ENCODE measurements around the gene SNX20. TPM values are rescaled to one million over a fixed set of nuclear protein-coding genes. Genes with fewer than 3 reads are reported as not detected.
A peak's percentile ranks its signal among the peaks of the same experiment; 100 is the strongest.

SNX20 gene
- total and polyA plus RNA-seq, 2 of the 13 experiments (the other 11 are each of a cell fraction or from before 2014, with no cell fraction given): not detected

DNA sequence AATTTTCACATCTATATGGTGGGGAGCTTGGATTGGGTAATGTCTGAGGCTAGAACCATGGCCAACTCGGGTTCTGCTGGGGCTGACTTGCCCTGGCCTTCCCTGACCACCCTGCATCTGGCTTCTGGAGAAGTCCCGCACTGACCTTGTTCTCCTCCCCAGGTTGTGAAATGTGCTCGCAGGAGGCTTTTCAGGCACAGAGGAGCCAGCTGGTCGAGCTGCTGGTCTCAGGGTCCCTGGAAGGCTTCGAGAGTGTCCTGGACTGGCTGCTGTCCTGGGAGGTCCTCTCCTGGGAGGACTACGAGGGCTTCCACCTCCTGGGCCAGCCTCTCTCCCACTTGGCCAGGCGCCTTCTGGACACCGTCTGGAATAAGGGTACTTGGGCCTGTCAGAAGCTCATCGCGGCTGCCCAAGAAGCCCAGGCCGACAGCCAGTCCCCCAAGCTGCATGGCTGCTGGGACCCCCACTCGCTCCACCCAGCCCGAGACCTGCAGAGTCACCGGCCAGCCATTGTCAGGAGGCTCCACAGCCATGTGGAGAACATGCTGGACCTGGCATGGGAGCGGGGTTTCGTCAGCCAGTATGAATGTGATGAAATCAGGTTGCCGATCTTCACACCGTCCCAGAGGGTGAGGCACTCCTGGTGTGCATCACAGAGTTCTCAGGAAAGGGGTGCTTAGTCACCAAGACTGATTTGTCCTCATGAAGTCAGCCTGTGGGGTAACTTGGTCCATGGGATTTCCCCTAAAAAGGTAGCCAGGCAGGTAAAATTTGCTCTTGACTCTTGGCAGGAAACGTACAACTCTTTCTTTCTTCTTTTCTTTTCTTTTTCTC is 18.4 kb upstream of the SNX20 start (continued):
- no peak for TF ChIP-seq RARA (CRISPR knock-in tag; IDR thresholded peaks at IDR 0.05)
- TF ChIP-seq, protein P1, sequence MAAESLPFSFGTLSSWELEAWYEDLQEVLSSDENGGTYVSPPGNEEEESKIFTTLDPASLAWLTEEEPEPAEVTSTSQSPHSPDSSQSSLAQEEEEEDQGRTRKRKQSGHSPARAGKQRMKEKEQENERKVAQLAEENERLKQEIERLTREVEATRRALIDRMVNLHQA (CRISPR knock-in tag; IDR thresholded peaks at IDR 0.05): no peak
- no peak for TF ChIP-seq PLRG1 (conservative IDR thresholded peaks at IDR 0.05)
- TF ChIP-seq ZNF674 (CRISPR knock-in tag; IDR thresholded peaks at IDR 0.05; ENCODE audit: low read depth): 0 out of 2 replicates have a peak, but pooled peaks have one; percentile 47
- TF ChIP-seq, protein P2, sequence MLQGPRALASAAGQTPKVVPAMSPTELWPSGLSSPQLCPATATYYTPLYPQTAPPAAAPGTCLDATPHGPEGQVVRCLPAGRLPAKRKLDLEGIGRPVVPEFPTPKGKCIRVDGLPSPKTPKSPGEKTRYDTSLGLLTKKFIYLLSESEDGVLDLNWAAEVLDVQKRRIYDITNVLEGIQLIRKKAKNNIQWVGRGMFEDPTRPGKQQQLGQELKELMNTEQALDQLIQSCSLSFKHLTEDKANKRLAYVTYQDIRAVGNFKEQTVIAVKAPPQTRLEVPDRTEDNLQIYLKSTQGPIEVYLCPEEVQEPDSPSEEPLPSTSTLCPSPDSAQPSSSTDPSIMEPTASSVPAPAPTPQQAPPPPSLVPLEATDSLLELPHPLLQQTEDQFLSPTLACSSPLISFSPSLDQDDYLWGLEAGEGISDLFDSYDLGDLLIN (CRISPR knock-in tag; IDR thresholded peaks at IDR 0.05; ENCODE audit: borderline replicate concordance): no peak
- TF ChIP-seq STAG1 (CRISPR knock-in tag; IDR thresholded peaks at IDR 0.05): no peak
- no peak for TF ChIP-seq SIX4 (CRISPR knock-in tag; IDR thresholded peaks at IDR 0.05)
- no peak for TF ChIP-seq NR2F1 (CRISPR knock-in tag; IDR thresholded peaks at IDR 0.05)
- TF ChIP-seq RAD21 (CRISPR knock-in tag; IDR thresholded peaks at IDR 0.05): no peak
- no peak for TF ChIP-seq TOPORS (CRISPR knock-in tag; IDR thresholded peaks at IDR 0.05)
- TF ChIP-seq, protein P3, sequence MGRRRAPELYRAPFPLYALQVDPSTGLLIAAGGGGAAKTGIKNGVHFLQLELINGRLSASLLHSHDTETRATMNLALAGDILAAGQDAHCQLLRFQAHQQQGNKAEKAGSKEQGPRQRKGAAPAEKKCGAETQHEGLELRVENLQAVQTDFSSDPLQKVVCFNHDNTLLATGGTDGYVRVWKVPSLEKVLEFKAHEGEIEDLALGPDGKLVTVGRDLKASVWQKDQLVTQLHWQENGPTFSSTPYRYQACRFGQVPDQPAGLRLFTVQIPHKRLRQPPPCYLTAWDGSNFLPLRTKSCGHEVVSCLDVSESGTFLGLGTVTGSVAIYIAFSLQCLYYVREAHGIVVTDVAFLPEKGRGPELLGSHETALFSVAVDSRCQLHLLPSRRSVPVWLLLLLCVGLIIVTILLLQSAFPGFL (CRISPR knock-in tag; IDR thresholded peaks at IDR 0.05): no peak
- no peak for TF ChIP-seq ZSCAN12 (CRISPR knock-in tag; IDR thresholded peaks at IDR 0.05)
- no peak for TF ChIP-seq ZNF329 (CRISPR knock-in tag; IDR thresholded peaks at IDR 0.05; ENCODE audit: low read depth)
- TF ChIP-seq ZNF7 (CRISPR knock-in tag; IDR thresholded peaks at IDR 0.05): no peak
- TF ChIP-seq HNRNPUL1 (IDR thresholded peaks at IDR 0.05; ENCODE audit: low read depth, low read length): no peak
- TF ChIP-seq ZNF605 (CRISPR knock-in tag; IDR thresholded peaks at IDR 0.05): peak; percentile 66
- no peak for TF ChIP-seq ZNF34 (CRISPR knock-in tag; IDR thresholded peaks at IDR 0.05; ENCODE audit: borderline replicate concordance)
- TF ChIP-seq, protein P4, sequence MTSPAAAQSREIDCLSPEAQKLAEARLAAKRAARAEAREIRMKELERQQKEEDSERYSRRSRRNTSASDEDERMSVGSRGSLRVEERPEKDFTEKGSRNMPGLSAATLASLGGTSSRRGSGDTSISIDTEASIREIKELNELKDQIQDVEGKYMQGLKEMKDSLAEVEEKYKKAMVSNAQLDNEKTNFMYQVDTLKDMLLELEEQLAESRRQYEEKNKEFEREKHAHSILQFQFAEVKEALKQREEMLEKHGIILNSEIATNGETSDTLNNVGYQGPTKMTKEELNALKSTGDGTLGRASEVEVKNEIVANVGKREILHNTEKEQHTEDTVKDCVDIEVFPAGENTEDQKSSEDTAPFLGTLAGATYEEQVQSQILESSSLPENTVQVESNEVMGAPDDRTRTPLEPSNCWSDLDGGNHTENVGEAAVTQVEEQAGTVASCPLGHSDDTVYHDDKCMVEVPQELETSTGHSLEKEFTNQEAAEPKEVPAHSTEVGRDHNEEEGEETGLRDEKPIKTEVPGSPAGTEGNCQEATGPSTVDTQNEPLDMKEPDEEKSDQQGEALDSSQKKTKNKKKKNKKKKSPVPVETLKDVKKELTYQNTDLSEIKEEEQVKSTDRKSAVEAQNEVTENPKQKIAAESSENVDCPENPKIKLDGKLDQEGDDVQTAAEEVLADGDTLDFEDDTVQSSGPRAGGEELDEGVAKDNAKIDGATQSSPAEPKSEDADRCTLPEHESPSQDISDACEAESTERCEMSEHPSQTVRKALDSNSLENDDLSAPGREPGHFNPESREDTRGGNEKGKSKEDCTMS (CRISPR knock-in tag; conservative IDR thresholded peaks at IDR 0.05): no peak
- TF ChIP-seq MED1 (CRISPR knock-in tag; IDR thresholded peaks at IDR 0.05): peak; percentile 54
- no peak for TF ChIP-seq ELF3 (CRISPR knock-in tag; IDR thresholded peaks at IDR 0.05)
- no peak for TF ChIP-seq ZNF761 (CRISPR knock-in tag; conservative IDR thresholded peaks at IDR 0.05)
- TF ChIP-seq, protein P5, sequence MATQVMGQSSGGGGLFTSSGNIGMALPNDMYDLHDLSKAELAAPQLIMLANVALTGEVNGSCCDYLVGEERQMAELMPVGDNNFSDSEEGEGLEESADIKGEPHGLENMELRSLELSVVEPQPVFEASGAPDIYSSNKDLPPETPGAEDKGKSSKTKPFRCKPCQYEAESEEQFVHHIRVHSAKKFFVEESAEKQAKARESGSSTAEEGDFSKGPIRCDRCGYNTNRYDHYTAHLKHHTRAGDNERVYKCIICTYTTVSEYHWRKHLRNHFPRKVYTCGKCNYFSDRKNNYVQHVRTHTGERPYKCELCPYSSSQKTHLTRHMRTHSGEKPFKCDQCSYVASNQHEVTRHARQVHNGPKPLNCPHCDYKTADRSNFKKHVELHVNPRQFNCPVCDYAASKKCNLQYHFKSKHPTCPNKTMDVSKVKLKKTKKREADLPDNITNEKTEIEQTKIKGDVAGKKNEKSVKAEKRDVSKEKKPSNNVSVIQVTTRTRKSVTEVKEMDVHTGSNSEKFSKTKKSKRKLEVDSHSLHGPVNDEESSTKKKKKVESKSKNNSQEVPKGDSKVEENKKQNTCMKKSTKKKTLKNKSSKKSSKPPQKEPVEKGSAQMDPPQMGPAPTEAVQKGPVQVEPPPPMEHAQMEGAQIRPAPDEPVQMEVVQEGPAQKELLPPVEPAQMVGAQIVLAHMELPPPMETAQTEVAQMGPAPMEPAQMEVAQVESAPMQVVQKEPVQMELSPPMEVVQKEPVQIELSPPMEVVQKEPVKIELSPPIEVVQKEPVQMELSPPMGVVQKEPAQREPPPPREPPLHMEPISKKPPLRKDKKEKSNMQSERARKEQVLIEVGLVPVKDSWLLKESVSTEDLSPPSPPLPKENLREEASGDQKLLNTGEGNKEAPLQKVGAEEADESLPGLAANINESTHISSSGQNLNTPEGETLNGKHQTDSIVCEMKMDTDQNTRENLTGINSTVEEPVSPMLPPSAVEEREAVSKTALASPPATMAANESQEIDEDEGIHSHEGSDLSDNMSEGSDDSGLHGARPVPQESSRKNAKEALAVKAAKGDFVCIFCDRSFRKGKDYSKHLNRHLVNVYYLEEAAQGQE (IDR thresholded peaks at IDR 0.05; ENCODE audit: borderline replicate concordance in 1 of 2, low read depth in 1 of 2, low read length in 2 of 2): no peak

Measured in HepG2 (cell line).